ENCODE results near the gene SMIM10. TPM values are rescaled to one million over a fixed set of nuclear protein-coding genes. Genes with fewer than 3 reads are reported as not detected.
A peak's percentile ranks its signal among the peaks of the same experiment; 100 is the strongest.

Gene SMIM10
- total and polyA plus RNA-seq, 12 donors: 3.7 to 15.0 (median 6.5) TPM

DNA sequence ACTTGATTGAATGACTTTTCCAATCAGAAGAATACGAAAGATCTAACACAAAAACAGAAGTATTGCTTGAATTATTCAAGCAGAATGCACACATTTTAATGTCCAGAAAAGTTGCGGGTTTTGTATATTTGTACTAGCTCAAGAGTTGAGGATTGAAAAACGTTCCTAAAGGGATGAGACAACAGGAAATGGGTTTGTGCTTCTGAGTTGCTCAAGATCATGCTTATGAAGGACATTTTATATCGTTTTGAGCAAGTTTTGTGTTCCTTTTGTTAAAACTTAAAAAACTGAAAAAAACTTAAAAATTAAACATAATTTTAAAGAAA, 353 bp upstream of the SMIM10 start:
- 39 to 54% methylated on average over 4 of the region's 4 CpGs for WGBS, 2 donors
- intact Hi-C loops (cut with DNase I): no loop called here
- no peak for TF ChIP-seq CTCF (IDR thresholded peaks at IDR 0.05)
- peaks cover 0 to 37% (median 0%) of the 10 kb centered on the region in 7 donors for H3K27me3 ChIP-seq
- DNase-seq: no peak
- no peaks in the 10 kb centered on the region for H3K9me3 ChIP-seq
- peak overlapping the region in 8 of 10 donors; percentile 25 to 70 (median 53) for H3K27ac ChIP-seq
- ATAC-seq: peak in 2 of 8 donors; percentile 10 to 18
- H3K4me3 ChIP-seq: peak overlapping the region; percentile 25 to 65 (median 58)
- H3K4me1 ChIP-seq: peaks cover 0 to 19% (median 4%) of the 10 kb centered on the region in 9 donors
- H3K36me3 ChIP-seq: no peaks in the 10 kb centered on the region

GRCh38 chrX:134997646-134998045, 6.9 kb downstream of the SMIM10 start:
- Histone ChIP-seq H3K4me1 (peaks cover 0 to 17% (median 4%) of the 10 kb centered on the region in 9 donors), H3K36me3 (no peaks in the 10 kb centered on the region), H3K27ac (no peak overlapping the region), H3K9me3 (no peaks in the 10 kb centered on the region), H3K27me3 (peaks cover 0 to 7% (median 0%) of the 10 kb centered on the region in 7 donors), H3K4me3 (no peak overlapping the region)
- intact Hi-C loops (cut with DNase I): loop anchor here in 2 of 10 donors (2.0 to 5.0 kb wide), 2 partner anchors 33 to 35 kb away; no protein-coding TSS in a partner anchor
- ATAC-seq (no peak), DNase-seq (no peak)
- WGBS, 2 donors: 86 to 94% methylated on average over 1 of the region's 1 CpG
- no peak for TF ChIP-seq CTCF (IDR thresholded peaks at IDR 0.05)

DNA sequence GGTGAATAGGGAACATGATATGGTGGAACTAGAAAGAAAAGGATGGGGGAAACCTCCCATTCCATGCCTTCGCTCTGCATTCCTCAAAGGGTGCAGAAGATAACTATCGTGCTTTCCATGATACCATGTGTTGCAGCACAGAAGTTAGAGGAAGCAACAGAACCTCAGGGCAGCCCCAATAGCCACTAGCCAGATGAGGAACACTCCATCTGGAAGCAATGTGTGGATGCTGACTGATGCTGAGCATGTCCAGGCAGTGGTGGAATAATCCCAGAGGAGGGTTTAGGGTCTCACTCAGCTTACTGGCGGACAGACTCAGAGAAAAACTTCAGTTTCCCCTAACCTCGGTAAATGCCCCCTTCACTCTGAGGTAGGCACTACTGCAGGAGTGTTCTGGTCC, 7.5 kb downstream of the SMIM10 start:
- DNase-seq (no peak), ATAC-seq (no peak)
- intact Hi-C loops (cut with DNase I): loop anchor here in 2 of 10 donors (2.0 to 5.0 kb wide), 2 partner anchors 33 to 36 kb away; no protein-coding TSS in a partner anchor
- 95 to 96% methylated on average over 4 of the region's 4 CpGs for WGBS, 2 donors
- Histone ChIP-seq H3K4me3 (no peak overlapping the region), H3K9me3 (no peaks in the 10 kb centered on the region), H3K27me3 (peaks cover 0 to 7% (median 0%) of the 10 kb centered on the region in 7 donors), H3K4me1 (peaks cover 0 to 17% (median 4%) of the 10 kb centered on the region in 9 donors), H3K36me3 (no peaks in the 10 kb centered on the region), H3K27ac (no peak overlapping the region)
- no peak for TF ChIP-seq CTCF (IDR thresholded peaks at IDR 0.05)

DNA sequence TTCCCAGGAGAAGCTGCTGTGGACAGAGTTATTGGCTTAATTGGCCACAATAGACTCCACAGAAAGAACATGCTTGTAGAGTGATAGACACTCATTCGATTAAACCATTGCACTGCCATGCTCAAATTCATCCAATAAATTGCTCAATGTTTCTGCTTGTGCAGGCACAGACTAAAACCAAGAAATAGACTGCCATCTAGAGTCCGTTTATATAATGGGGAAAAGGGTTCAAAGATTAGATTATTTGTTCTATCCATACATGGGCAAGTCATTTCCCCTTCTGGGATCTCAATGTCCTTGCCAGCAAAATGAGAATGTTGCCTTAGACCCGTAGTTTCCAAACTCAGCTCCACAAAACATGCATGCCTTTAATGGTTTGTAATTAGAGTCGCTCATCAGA, 8.7 kb downstream of the SMIM10 start:
- peak; percentile 10 to 65 (median 49) for TF ChIP-seq CTCF (IDR thresholded peaks at IDR 0.05)
- WGBS, 2 donors: 20 to 23% methylated on average over 4 of the region's 4 CpGs
- no peaks in the 10 kb centered on the region for H3K36me3 ChIP-seq
- no peak for DNase-seq
- peak overlapping the region in 2 of 10 donors; percentile 40 to 43 for H3K27ac ChIP-seq
- peak in 3 of 8 donors; percentile 34 to 42 (median 38) for ATAC-seq
- H3K27me3 ChIP-seq: peaks cover 0 to 7% (median 0%) of the 10 kb centered on the region in 7 donors
- peaks cover 0 to 22% (median 4%) of the 10 kb centered on the region in 9 donors for H3K4me1 ChIP-seq
- no peak overlapping the region for H3K4me3 ChIP-seq
- H3K9me3 ChIP-seq: no peaks in the 10 kb centered on the region
- intact Hi-C loops (cut with DNase I): loop anchor here in 2 of 10 donors (2.0 to 5.0 kb wide), 2 partner anchors 35 to 37 kb away; no protein-coding TSS in a partner anchor

Data from heart right ventricle (tissue), 16 donors.